ENCODE measurements around the gene TEKT3.

Gene TEKT3

GRCh38 chr17:15371376-15372130 is 30.2 kb upstream of the TEKT3 start:
- Histone ChIP-seq H3K9me3 (ENCODE audit: control insufficient read depth, low read length) (no peaks in the 10 kb centered on the region), H3K27me3 (ENCODE audit: control insufficient read depth, insufficient read depth, low read length) (no peaks in the 10 kb centered on the region), H3K9ac (ENCODE audit: low read length) (no peak overlapping the region), H3K4me1 (ENCODE audit: control insufficient read depth, insufficient read depth, low read length) (no peaks in the 10 kb centered on the region), H3K4me3 (ENCODE audit: low read length) (no peak overlapping the region), H3K36me3 (ENCODE audit: control insufficient read depth, insufficient read depth, low read length) (no peaks in the 10 kb centered on the region)

GRCh38 chr17:15368600-15368999 is 27.2 kb upstream of the TEKT3 start:
- no peaks in the 10 kb centered on the region for H3K27me3 ChIP-seq (ENCODE audit: control insufficient read depth, insufficient read depth, low read length)
- no peaks in the 10 kb centered on the region for H3K4me1 ChIP-seq (ENCODE audit: control insufficient read depth, insufficient read depth, low read length)
- H3K9me3 ChIP-seq (ENCODE audit: control insufficient read depth, low read length) = no peaks in the 10 kb centered on the region
- H3K36me3 ChIP-seq (ENCODE audit: control insufficient read depth, insufficient read depth, low read length) = no peaks in the 10 kb centered on the region
- no peak overlapping the region for H3K9ac ChIP-seq (ENCODE audit: low read length)
- no peak overlapping the region for H3K4me3 ChIP-seq (ENCODE audit: low read length)

- H3K27me3 ChIP-seq (ENCODE audit: control insufficient read depth, insufficient read depth, low read length) = no peaks in the 10 kb centered on the region
- no peak overlapping the region for H3K4me3 ChIP-seq (ENCODE audit: low read length)
- no peak overlapping the region for H3K9ac ChIP-seq (ENCODE audit: low read length)
- no peaks in the 10 kb centered on the region for H3K4me1 ChIP-seq (ENCODE audit: control insufficient read depth, insufficient read depth, low read length)
- H3K9me3 ChIP-seq (ENCODE audit: control insufficient read depth, low read length) = no peaks in the 10 kb centered on the region
- H3K36me3 ChIP-seq (ENCODE audit: control insufficient read depth, insufficient read depth, low read length) = no peaks in the 10 kb centered on the region
Measured at GRCh38 chr17:15366026-15366425, 24.6 kb upstream of the TEKT3 start.

GRCh38 chr17:15364615-15365014 is 23.2 kb upstream of the TEKT3 start:
- Histone ChIP-seq H3K4me1 (ENCODE audit: control insufficient read depth, insufficient read depth, low read length) (no peaks in the 10 kb centered on the region), H3K27me3 (ENCODE audit: control insufficient read depth, insufficient read depth, low read length) (no peaks in the 10 kb centered on the region), H3K4me3 (ENCODE audit: low read length) (no peak overlapping the region), H3K36me3 (ENCODE audit: control insufficient read depth, insufficient read depth, low read length) (no peaks in the 10 kb centered on the region), H3K9ac (ENCODE audit: low read length) (no peak overlapping the region), H3K9me3 (ENCODE audit: control insufficient read depth, low read length) (no peaks in the 10 kb centered on the region)

- no peak overlapping the region for H3K4me3 ChIP-seq (ENCODE audit: low read length)
- H3K36me3 ChIP-seq (ENCODE audit: control insufficient read depth, insufficient read depth, low read length) = no peaks in the 10 kb centered on the region
- H3K27me3 ChIP-seq (ENCODE audit: control insufficient read depth, insufficient read depth, low read length) = no peaks in the 10 kb centered on the region
- H3K4me1 ChIP-seq (ENCODE audit: control insufficient read depth, insufficient read depth, low read length) = no peaks in the 10 kb centered on the region
- H3K9ac ChIP-seq (ENCODE audit: low read length) = no peak overlapping the region
- no peaks in the 10 kb centered on the region for H3K9me3 ChIP-seq (ENCODE audit: control insufficient read depth, low read length)
Measured at GRCh38 chr17:15363702-15364101, 22.3 kb upstream of the TEKT3 start.

GRCh38 chr17:15361592-15361991 is 20.2 kb upstream of the TEKT3 start:
- Histone ChIP-seq H3K9ac (ENCODE audit: low read length) (no peak overlapping the region), H3K4me3 (ENCODE audit: low read length) (no peak overlapping the region), H3K27me3 (ENCODE audit: control insufficient read depth, insufficient read depth, low read length) (no peaks in the 10 kb centered on the region), H3K36me3 (ENCODE audit: control insufficient read depth, insufficient read depth, low read length) (no peaks in the 10 kb centered on the region), H3K9me3 (ENCODE audit: control insufficient read depth, low read length) (no peaks in the 10 kb centered on the region), H3K4me1 (ENCODE audit: control insufficient read depth, insufficient read depth, low read length) (no peaks in the 10 kb centered on the region)

GRCh38 chr17:15361151-15361550 is 19.8 kb upstream of the TEKT3 start:
- H3K36me3 ChIP-seq (ENCODE audit: control insufficient read depth, insufficient read depth, low read length) = no peaks in the 10 kb centered on the region
- no peak overlapping the region for H3K9ac ChIP-seq (ENCODE audit: low read length)
- no peaks in the 10 kb centered on the region for H3K4me1 ChIP-seq (ENCODE audit: control insufficient read depth, insufficient read depth, low read length)
- no peak overlapping the region for H3K4me3 ChIP-seq (ENCODE audit: low read length)
- no peaks in the 10 kb centered on the region for H3K9me3 ChIP-seq (ENCODE audit: control insufficient read depth, low read length)
- no peaks in the 10 kb centered on the region for H3K27me3 ChIP-seq (ENCODE audit: control insufficient read depth, insufficient read depth, low read length)

- peaks cover 5% of the 10 kb centered on the region for H3K27me3 ChIP-seq (ENCODE audit: control insufficient read depth, insufficient read depth, low read length)
- no peaks in the 10 kb centered on the region for H3K9me3 ChIP-seq (ENCODE audit: control insufficient read depth, low read length)
- no peak overlapping the region for H3K9ac ChIP-seq (ENCODE audit: low read length)
- no peaks in the 10 kb centered on the region for H3K36me3 ChIP-seq (ENCODE audit: control insufficient read depth, insufficient read depth, low read length)
- no peak overlapping the region for H3K4me3 ChIP-seq (ENCODE audit: low read length)
- peaks cover 8% of the 10 kb centered on the region for H3K4me1 ChIP-seq (ENCODE audit: control insufficient read depth, insufficient read depth, low read length)
Measured at GRCh38 chr17:15354256-15354655, 12.9 kb upstream of the TEKT3 start.

- no peak overlapping the region for H3K4me3 ChIP-seq (ENCODE audit: low read length)
Measured at GRCh38 chr17:15351925-15352324, 10.5 kb upstream of the TEKT3 start.

GRCh38 chr17:15351478-15351840 is 10.1 kb upstream of the TEKT3 start:
- no peaks in the 10 kb centered on the region for H3K36me3 ChIP-seq (ENCODE audit: control insufficient read depth, insufficient read depth, low read length)
- H3K9me3 ChIP-seq (ENCODE audit: control insufficient read depth, low read length) = no peaks in the 10 kb centered on the region
- peaks cover 5% of the 10 kb centered on the region for H3K27me3 ChIP-seq (ENCODE audit: control insufficient read depth, insufficient read depth, low read length)
- no peak overlapping the region for H3K4me3 ChIP-seq (ENCODE audit: low read length)
- peaks cover 8% of the 10 kb centered on the region for H3K4me1 ChIP-seq (ENCODE audit: control insufficient read depth, insufficient read depth, low read length)
- H3K9ac ChIP-seq (ENCODE audit: low read length) = no peak overlapping the region

More at GRCh38 chr17:15351925-15352324, 10.5 kb upstream of the TEKT3 start:
- Histone ChIP-seq H3K9ac (ENCODE audit: low read length) (no peak overlapping the region), H3K4me1 (ENCODE audit: control insufficient read depth, insufficient read depth, low read length) (peaks cover 8% of the 10 kb centered on the region), H3K36me3 (ENCODE audit: control insufficient read depth, insufficient read depth, low read length) (no peaks in the 10 kb centered on the region), H3K27me3 (ENCODE audit: control insufficient read depth, insufficient read depth, low read length) (peaks cover 5% of the 10 kb centered on the region), H3K9me3 (ENCODE audit: control insufficient read depth, low read length) (no peaks in the 10 kb centered on the region)

- peaks cover 8% of the 10 kb centered on the region for H3K4me1 ChIP-seq (ENCODE audit: control insufficient read depth, insufficient read depth, low read length)
- H3K9me3 ChIP-seq (ENCODE audit: control insufficient read depth, low read length) = no peaks in the 10 kb centered on the region
- H3K27me3 ChIP-seq (ENCODE audit: control insufficient read depth, insufficient read depth, low read length) = peaks cover 5% of the 10 kb centered on the region
- no peaks in the 10 kb centered on the region for H3K36me3 ChIP-seq (ENCODE audit: control insufficient read depth, insufficient read depth, low read length)
- no peak overlapping the region for H3K9ac ChIP-seq (ENCODE audit: low read length)
- H3K4me3 ChIP-seq (ENCODE audit: low read length) = no peak overlapping the region
Measured at GRCh38 chr17:15350777-15351477, 9.5 kb upstream of the TEKT3 start.

- Histone ChIP-seq H3K27me3 (ENCODE audit: control insufficient read depth, insufficient read depth, low read length) (peaks cover 5% of the 10 kb centered on the region), H3K9ac (ENCODE audit: low read length) (no peak overlapping the region), H3K4me1 (ENCODE audit: control insufficient read depth, insufficient read depth, low read length) (peaks cover 8% of the 10 kb centered on the region), H3K4me3 (ENCODE audit: low read length) (no peak overlapping the region), H3K36me3 (ENCODE audit: control insufficient read depth, insufficient read depth, low read length) (no peaks in the 10 kb centered on the region), H3K9me3 (ENCODE audit: control insufficient read depth, low read length) (no peaks in the 10 kb centered on the region)
Measured at GRCh38 chr17:15349119-15349518, 7.7 kb upstream of the TEKT3 start.
